IPS-11a (cell line): ENCODE measurements around the gene MORN5.

Experiments
- H3K4me3 ChIP-seq: one replicate; pipeline ENCODE4 v1.5.1; 2013; ENCODE audit warnings: low read depth, low read length, control low read depth

Gene MORN5

DNA sequence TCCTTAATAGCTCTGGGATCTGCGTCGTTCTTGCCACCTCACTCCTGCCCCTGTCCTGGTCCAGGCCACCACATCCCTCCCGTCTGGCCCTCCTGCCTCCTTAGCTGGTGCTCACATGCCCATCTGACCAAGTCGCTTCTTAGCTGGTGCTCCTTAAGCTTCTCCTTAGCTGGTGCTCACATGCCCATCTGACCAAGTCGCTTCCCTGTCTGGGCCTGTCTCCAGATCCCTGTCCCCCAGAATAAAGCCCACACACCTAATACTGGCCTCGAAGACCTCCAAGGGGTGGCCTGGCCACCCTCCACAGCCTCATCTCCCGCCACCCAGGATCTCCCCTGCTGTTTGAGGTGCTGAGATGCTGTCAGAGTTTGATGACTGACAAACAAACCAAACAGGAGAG, 35.2 kb upstream of the MORN5 start:
- H3K4me3 ChIP-seq, result no peak overlapping the region

DNA sequence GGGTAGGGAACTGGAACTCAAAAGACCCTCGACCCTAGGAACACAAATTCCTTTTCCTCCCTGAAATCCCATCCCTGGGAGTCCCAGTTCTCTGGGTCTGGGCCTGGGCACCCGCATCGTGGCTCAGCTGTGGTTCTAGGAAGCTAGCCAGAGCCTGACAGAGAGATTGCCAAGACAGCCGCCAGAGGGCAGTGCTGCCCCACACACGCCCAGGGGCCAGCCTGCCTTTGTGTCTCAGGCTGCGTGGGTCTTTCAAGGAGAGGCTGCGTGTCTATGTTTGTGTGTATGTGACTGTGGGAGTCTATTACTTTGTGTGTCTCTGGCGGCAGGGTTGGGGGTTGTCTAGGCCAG, 34.6 kb upstream of the MORN5 start:
- no peak overlapping the region for H3K4me3 ChIP-seq

DNA sequence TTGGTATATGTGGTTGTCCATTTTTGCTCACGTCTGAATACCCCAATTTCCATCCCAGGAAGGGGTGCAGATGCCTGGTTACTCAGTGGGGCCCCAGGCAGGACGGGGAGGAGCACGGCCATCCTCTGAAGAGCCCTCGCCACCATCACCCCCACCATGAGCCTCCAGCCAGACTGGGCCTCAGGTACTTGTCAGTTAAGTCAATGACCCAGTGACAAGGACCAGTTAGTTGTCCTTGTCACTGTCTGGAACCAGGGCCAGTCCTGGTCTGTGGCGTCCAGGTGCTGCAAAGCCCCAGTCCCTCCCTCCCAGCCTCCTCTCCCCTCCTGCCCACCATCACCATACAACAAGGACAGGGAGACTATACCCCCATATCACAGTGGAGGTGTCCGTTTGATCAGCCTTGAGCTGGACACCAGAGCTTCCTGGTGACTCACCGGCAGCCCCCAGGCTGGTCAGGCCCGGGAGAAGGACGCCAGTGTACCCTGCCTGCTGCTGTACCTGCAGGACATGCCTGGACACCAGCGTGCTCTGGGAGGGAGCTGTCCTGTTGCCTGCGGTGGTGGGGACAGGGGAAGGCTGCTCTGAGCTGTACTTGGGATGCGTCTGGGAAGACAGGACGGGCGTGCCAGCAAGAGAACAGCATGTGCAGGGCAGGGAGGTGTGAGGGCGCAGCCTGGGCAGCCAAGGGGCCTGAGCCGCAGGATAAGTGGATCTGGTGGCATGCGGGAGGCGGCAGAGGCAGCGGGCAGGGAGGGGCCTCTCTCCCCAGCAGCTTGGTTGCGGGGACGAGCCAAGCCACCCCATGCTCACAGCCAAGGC, 34.0 kb upstream of the MORN5 start:
- H3K4me3 ChIP-seq, result peak overlapping the region; percentile 45

DNA sequence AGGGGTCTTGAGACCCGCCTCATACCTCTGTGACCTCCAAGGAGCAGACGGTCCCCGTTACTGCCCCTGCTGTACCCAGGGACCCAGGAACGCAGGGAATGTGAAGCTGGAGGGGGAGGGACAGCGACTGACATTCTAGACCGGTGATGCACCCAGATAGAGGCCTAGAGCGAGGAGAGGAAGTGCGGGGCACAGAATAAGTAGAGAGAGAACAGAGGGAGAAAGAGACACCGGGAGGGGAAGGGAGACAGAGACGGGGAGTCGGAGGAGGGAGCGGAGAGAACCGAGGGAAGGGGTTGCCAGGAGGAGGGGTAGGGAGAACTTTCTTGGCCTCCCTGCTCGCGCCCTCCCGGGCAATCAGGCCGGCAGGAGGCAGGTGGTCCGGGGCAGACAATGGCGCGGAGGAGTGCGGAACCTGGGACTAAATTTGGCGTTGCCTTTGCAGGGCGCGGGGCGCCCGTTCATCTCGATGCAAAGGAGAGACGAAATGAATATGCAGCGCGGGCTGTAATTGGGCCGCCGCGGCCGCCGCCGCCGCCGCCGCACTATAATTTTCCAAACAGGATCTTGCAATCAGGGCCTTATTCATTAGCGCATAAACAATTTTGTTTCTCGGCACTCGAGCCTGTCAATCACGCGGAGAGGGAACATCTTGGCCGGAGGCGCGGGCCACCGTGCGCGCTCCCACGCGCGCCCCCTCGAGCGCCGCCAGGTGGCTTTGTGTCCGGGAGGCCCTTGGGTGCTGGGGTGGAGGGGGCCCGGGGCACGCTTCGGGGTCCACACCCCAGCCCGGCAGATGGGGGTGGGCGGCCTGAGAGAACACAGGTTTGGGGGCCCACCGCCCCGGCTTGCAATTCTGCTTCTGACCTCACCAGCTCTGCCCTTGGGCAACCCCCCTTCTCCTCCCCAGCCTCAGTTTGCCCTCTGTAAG, 33.1 kb upstream of the MORN5 start:
- peak overlapping the region; percentile 45 for H3K4me3 ChIP-seq

DNA sequence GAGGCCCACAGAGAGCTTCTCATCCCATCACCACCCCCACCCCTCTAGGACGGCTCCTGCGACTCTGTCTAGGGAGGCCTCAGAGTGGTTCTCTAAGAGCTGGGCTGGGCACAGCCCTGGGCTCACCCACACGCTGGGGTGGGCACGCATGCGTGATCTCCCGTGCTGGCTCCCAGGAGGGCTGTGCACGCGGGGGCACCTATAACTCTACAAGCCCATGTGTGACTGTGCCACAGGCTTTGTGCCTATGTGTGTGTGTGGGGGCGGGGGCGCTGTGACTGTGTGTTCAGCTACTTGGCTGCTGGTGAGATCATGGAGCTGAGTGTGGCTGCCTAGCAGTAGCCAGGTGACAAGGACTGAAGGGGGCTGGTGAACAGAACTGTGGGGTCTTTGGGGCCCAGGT, 32.3 kb upstream of the MORN5 start:
- H3K4me3 ChIP-seq, result no peak overlapping the region

DNA sequence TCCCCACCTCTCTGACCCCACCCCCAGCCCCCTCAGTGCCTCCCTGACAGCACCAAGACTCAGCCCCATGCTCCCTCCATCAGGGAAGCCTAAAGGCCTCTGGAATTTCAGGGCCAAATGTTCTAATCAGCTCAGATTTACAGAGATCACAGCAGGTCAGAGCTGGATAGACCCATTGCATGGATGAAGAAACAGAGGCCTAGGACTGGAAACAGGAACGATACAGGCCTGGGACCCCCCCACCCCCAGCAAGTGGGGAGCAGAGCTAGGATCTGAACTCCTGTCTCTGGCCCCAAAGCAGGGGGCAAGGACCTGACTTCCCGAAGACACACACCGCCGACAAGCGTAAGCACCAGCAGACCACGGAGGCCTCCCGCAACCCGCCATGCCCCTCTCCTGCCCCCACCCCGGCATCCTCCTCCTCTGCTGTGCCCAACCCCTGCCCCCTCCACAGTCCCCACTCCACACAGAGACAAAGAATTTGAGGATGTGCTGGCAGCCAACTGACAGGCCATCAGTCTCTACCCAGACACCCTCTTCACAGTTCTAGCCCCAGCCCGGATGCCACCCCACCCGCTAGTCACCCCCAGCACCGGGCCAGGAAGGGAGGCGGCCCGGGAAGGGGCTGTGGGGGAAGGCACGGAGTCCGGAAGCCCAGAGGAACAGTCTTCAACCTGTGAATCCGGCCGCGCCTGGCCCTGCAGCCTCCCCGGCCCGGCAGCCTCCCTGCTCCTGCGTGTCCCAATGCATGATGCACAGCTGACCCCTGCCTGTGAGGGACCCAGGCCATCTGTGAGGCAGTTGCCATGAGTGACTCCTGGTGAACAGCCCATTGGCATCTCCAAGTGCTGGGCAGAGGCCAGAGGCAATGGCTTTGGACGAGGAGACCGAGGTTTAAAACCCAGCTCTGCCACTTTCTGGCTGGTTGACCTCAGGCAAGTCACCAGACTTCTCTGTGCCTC, 31.4 kb upstream of the MORN5 start:
- no peak overlapping the region for H3K4me3 ChIP-seq

DNA sequence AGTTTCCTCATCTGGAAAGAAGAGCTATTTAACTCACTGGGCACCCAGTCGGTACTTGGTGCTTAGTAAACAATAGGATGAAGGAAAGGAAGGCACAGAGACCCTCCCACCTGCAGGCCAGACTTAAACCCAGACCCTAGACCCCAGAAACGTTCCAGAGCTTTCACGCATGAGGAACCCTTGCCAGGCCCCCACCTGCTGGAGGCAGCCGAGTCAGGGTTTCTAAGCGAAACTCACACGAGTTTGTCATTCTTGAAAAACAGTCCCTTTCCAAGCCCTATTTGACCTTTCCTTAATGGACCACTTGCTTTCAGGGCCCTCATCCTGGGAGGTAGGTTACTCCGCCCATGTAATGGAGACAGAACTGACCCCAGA, 30.8 kb upstream of the MORN5 start:
- H3K4me3 ChIP-seq, result no peak overlapping the region

DNA sequence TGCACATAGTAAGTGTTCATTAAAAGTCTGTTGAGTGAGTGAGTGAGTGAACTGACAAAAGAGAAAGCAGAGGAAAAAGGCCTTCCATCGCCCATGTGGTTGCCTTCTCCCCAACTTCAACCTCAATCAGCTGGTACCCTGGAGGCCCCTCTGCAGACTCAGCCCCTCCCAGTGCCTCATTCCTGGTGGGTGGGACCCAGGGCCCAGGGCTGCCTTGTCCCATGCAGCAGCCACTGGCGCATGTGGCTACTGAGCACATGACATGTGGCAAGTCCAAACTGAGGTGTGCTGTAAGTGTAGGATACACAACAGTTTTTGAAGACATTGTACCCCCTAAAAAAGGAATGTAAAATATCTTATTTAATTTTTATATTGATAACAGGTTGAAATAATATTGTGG, 29.7 kb upstream of the MORN5 start:
- no peak overlapping the region for H3K4me3 ChIP-seq

DNA sequence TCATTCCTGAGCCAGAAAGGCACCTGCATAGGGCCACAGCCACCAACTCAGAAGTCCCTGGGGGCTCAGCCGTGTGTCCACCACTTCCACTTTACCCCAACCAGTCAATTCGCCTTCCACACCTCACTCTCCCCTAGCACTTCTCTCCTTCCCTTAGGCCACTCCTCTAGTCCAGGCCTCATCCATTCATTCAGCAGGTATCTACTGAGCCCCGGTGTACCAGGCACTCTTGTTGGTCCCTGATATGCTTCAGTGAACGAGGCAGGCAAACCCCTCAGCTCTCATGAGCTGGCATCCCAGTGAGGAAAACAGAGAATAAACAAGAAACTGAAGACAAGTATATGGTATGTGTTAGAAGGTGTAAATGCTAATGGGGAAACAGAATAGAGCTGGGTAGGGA, 28.9 kb upstream of the MORN5 start:
- H3K4me3 ChIP-seq, result no peak overlapping the region

DNA sequence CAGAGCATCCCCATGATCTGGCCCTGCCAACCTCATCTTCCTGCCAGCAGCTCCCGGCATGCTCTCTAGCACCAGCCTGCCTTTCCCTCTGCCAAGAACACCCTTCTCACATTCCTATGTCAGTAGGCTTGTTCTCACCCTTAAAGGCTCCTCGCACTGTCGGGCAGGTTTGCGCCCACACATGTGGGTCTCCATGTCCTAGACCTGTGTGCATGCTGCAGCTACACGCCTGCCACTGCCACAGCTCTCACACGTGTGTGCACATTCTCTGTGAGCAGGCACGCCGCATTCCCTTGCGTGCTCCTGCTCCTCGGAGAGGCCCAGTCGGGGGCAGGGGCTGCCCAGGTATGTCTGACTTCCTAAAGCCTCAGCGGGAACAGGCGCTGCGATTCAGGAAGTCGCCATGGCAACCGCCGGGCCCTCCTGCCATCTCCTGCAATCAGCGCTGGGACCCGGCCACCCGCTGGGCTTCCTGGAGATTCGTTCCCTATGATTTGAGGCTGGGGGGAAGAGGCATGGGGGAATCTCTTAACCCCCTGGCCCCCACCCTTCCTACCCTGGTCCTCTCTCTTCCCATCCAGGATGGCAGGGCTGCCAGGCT, 28.2 kb upstream of the MORN5 start:
- no peak overlapping the region for H3K4me3 ChIP-seq

DNA sequence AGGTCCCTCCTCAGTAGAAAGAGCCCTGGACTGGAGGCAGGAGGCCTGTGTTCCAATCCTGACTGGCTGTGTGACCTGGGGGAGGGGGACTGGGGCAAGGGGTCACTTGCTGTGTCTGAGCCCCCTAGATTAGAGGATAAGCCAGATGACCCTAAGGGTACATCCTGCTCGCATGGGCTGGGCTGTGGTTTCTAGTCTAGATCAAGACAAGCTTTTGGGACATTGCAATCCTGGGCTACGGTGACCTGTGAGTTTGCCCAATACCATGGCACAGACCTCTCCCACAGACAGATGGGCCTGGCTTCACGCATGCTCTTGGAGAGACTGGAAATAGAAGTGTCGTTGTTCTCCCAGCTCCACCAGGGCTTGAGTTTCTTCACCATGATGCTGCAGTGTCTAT, 27.2 kb upstream of the MORN5 start:
- H3K4me3 ChIP-seq, result no peak overlapping the region

DNA sequence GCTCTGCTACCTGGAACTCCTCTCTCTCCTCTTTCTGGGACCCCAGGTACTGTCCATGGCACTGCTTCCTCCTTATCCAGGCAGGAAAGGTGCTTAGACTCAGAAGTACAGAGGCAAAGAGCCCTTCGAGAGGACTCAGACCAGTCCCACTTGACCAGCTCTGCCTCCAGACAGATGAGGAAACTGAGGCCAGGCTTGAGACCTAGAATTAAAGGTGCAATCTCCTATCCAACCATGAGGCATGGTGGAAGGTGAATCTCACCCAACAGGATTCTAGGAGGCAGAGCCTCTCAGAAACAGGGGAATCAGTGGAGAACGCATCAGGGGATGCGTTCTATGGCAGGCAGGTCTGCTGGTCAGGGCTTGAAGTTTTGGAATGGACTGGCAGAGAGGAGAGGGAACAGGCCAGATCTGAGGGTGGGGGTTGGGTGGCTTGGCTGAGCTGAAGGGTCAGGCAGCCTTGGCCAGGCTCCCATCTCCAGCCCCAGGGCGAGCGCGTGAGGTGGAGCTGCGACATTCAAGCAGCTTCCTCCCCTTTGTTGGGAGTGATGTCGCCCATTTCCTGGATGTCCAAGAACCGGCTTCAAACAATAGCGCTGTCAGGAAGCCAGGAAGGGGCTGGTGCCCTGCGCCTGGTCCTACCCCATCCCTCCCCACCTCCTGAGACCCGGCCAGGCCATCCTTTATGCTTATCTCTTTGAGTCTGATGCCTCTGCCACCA, 26.3 kb upstream of the MORN5 start:
- no peak overlapping the region for H3K4me3 ChIP-seq

DNA sequence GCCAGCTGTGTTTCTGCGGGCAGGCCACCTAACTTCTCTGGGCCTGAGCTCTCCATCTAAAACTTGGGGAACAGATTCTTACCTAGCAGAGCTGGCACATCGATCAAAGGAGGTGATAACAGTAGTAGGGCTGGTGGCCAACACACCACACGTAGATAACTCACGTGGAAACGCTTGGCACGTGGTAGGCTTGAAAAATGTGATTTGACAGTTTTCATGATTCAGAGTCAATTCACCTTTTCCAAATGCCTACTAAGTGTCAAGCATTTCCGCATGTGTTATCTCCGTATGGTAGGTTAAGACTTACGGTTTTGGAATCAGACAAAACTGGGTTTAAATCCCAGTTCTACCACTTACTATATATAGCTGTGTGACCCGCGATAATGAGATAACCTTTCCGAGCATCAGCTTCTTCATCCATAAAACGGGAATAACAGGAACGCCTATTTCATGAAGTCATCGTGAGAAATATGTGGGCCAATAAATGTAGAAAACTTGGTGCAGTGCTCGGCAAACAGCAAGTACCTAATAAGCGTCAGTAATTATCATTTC, 25.6 kb upstream of the MORN5 start:
- no peak overlapping the region for H3K4me3 ChIP-seq

DNA sequence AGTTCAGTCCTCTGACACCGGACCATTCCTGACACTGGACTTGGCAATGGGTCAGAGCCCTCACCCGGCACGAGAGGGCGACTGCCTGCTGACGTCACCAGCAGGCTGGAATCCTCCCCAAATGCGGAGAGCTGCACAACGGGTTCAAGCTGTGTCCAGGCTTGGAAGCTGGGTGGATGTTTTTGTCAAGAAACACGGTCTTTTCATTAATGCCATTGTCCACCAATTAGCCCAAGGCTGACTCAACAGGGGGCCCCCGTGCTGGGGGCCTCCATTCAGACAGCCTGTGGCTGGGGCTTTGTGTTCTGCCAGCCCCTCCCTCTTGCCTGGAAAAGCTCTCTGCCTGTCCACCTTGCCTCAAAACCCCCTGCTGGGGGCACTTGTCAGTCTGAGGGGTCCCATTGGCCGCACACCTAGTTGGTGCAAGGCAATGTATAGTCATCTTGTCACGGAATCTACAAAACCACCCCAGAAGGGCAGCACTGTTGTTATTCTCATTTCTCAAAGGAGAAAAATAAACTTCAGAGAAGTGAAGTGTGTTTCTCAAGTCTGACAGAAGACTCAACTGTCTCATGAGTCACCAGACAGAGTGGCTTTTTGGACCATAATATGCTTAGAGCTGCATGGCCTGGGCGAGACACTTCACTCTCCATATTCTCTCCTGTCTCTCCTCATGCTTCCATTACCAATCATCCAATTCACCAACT, 24.7 kb upstream of the MORN5 start:
- H3K4me3 ChIP-seq, result no peak overlapping the region

DNA sequence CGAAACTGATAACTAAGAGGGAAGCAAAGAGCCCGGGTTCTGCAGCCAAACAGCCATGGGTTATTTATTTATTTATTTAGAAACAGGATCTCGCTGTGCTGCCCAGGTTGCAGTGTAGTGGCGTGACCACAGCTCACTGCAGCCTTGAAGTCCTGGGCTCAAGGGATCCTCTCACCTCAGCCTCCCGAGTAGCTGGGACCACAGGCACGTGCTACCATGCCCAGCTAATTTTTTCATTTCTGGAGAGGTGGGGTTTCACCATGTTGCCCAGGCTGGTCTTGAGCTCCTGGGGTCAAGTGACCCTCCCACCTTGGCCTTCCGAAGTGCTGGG, 24.2 kb upstream of the MORN5 start:
- no peak overlapping the region for H3K4me3 ChIP-seq

DNA sequence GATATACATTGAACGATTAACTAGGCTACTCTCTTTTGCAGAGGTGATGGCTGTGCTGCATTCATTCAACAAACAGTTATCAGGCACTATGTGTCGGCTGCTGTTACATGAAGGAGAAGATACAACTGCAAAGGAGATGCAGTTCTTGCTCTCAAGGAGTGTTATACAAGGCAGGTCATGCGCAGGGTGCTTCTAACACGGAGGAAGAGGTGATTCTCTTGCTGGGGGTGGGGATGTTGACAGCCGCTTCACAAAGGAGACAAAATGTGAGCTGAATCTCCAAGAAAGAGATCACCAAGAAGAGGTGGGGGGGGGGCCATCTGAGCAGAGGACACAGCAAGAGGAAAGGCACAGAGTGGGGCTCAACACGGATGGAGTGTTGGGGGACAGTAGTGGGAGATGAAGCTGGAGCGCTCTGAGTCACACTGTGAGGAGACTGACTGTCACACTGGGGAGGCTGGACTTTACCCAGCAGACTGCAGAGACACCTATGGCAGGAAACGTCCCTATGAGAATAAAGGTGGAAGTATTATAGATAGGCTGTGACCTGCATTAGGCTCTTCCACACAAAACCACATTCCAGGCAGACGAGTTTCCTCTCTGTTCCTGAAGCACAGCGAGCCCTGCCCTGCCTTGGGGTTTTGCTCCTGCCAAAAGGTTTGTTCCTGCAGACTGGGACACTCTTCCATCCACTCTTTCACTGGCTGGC, 21.0 kb upstream of the MORN5 start:
- H3K4me3 ChIP-seq, result no peak overlapping the region

DNA sequence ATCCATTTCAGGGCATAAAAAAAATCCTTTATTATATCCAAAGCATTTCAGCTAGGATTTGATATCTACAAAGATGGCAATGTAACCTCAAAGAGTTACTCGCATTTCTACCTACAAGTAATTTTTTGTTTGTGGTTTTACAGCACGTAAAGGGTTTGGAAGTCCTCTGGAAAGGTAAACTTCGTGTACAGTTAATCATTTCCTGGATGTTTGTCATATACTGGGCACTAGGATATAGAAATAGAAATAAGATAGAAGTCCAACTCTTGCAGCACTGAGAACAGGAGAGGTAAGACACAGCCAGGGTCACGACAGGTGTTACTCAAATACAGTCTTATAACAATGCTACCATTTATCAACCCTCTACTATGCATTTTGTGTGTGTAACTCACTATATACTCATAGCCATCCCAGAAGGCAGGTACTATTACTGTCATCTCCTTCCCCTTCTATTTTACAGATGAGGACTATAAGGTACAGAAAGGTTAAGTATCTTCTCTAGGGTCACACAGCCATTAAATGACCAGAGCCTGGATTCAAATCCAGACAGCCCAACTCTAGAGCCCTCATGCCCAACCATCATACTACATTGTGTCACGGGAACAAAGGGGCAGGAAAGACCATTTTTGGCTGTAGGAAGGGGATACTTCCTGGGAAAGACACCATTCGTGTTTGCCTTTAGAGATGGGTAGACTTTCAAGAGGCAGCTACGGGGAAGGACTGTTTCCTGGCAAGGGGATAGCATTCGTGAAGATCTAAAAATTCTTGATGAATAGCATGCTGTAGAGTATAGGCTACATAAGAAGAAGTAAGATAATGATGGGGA, 19.1 kb upstream of the MORN5 start:
- H3K4me3 ChIP-seq, result no peak overlapping the region

DNA sequence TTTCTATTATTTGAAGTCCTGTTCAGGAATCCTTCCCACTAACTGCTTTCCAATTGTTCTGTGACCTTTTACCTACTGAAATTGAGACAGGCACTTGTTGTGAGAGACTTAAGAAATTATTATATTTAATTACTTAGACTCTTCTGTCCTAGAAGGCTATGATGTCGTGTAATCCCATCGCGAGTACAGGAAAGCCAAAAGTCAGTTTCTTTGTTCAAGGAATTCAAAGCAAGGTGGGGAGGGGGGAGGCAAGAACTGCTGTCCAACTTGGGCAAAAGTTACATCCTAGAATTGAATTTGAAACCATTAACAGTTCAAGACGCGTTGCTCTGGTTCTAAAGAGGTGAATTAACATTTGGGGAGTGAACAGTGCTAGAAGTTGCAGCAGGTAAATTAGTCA, 18.0 kb upstream of the MORN5 start:
- H3K4me3 ChIP-seq, result no peak overlapping the region
